Thoracic aorta (tissue), 2 donors: ENCODE data around the gene ARHGAP25. TPM values are rescaled to one million over a fixed set of nuclear protein-coding genes. Genes with fewer than 3 reads are reported as not detected.
A peak's percentile ranks its signal among the peaks of the same experiment; 100 is the strongest.

Experiments used
- ATAC-seq: fragments of 150-250 bp; one replicate; pipeline ENCODE4 v1.8.0; 2017; ENCODE audit warnings: low read depth; ENCODE audit not compliant: insufficient number of reproducible peaks, low FRiP score
- DNase-seq: peaks from one replicate; pipeline ENCODE4 v3.0.0-alpha.2; 2020; ENCODE audit warnings: low spot score
- H3K27ac ChIP-seq, 2 donors: fragments of 200-600 bp; sonication (generic); 1 replicate in 1 of 2; 2 replicates in 1 of 2; pipeline ENCODE4 v1.5.1; 2016; ENCODE audit warnings: mild to moderate bottlenecking in 2 of 2, moderate library complexity in 2 of 2
- H3K27me3 ChIP-seq: fragments of 200-600 bp; sonication (generic); replicated peaks from 2 replicates; pipeline ENCODE4 v1.6.0; 2016; ENCODE audit warnings: mild to moderate bottlenecking; ENCODE audit not compliant: insufficient read depth
- H3K36me3 ChIP-seq: fragments of 200-600 bp; sonication (generic); one replicate; pipeline ENCODE4 v1.5.1; 2016
- H3K4me1 ChIP-seq, 2 donors: fragments of 200-600 bp; sonication (generic); 1 replicate in 1 of 2; 2 replicates in 1 of 2; pipeline versions ENCODE4 v1.5.1 to v1.6.0; 2016; ENCODE audit warnings: low read depth in 2 of 2, mild to moderate bottlenecking in 1 of 2; ENCODE audit not compliant: control insufficient read depth in 1 of 2
- H3K4me3 ChIP-seq: fragments of 200-600 bp; sonication (generic); 2 replicates; pipeline ENCODE4 v1.5.1; 2016; ENCODE audit warnings: mild to moderate bottlenecking
- H3K9me3 ChIP-seq: fragments of 200-600 bp; sonication (generic); 2 replicates; pipeline ENCODE4 v1.5.1; 2016
- total RNA-seq, 2 donors: library from RNA; depleted of rRNA; stranded (reverse); fragments of >200 nt; gene quantifications; one replicate each; pipeline versions ENCODE4 v1.1.0 to v1.2.3, GENCODE V29; 2016
- TF ChIP-seq, protein P1 (sequence below): fragments of 200-600 bp; sonication (generic); IDR thresholded peaks from one replicate; pipeline ENCODE4 v1.5.1; 2019; ENCODE audit warnings: antibody characterized with exemption

The ARHGAP25 gene
- total RNA-seq, 2 donors from 2014 or later: 10.8 to 14.5 TPM

DNA sequence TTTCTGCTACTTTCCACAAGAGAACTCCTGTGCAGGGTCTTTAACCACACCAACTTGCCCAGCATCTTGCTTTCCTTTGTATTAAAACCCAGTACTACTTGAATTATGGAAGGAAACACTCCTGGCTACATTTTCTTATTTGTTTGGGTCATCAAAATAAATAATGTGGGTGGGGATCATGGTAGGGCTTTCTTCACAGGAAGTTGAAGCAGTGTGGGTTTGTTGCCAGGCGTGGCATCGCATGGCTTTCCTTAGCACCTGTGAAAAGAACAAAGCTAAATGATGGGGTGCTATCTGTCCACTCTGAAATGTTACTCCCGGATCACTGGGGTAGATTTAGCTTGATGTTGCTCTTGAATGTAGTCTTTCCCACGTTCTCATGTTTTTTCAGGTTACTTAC lies 18.7 kb downstream of the ARHGAP25 start:
- ATAC-seq (no peak), DNase-seq (no peak)
- TF ChIP-seq, protein P1, sequence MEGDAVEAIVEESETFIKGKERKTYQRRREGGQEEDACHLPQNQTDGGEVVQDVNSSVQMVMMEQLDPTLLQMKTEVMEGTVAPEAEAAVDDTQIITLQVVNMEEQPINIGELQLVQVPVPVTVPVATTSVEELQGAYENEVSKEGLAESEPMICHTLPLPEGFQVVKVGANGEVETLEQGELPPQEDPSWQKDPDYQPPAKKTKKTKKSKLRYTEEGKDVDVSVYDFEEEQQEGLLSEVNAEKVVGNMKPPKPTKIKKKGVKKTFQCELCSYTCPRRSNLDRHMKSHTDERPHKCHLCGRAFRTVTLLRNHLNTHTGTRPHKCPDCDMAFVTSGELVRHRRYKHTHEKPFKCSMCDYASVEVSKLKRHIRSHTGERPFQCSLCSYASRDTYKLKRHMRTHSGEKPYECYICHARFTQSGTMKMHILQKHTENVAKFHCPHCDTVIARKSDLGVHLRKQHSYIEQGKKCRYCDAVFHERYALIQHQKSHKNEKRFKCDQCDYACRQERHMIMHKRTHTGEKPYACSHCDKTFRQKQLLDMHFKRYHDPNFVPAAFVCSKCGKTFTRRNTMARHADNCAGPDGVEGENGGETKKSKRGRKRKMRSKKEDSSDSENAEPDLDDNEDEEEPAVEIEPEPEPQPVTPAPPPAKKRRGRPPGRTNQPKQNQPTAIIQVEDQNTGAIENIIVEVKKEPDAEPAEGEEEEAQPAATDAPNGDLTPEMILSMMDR: no peak
- Histone ChIP-seq H3K9me3 (peaks cover 3% of the 10 kb centered on the region), H3K4me1 (peaks cover 0 to 11% of the 10 kb centered on the region in 2 donors), H3K27ac (no peak overlapping the region), H3K27me3 (no peaks in the 10 kb centered on the region), H3K4me3 (no peak overlapping the region), H3K36me3 (no peaks in the 10 kb centered on the region)

DNA sequence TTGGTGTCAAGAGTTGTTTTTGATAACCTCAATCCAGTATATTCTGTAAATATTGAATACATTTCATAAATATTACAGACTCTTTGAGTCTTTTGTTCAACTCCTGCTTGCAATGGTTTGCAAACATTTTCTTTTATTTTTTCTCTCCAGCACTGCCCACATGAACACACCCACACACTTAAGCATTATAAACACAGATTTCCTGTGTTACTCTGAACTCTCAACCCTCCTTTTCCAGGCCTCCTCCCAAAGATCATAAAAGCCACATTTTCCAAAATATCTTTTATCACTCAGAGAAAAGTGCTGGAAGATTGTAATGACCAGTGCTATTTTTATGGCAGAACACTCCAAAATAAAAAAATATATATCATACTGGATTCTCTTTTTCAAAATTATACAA lies 20.5 kb downstream of the ARHGAP25 start:
- Histone ChIP-seq H3K27ac (no peak overlapping the region), H3K27me3 (no peaks in the 10 kb centered on the region), H3K36me3 (no peaks in the 10 kb centered on the region), H3K9me3 (peaks cover 3% of the 10 kb centered on the region), H3K4me3 (no peak overlapping the region), H3K4me1 (peaks cover 0 to 11% of the 10 kb centered on the region in 2 donors)
- TF ChIP-seq, protein P1: no peak
- no peak for ATAC-seq
- DNase-seq: no peak

DNA sequence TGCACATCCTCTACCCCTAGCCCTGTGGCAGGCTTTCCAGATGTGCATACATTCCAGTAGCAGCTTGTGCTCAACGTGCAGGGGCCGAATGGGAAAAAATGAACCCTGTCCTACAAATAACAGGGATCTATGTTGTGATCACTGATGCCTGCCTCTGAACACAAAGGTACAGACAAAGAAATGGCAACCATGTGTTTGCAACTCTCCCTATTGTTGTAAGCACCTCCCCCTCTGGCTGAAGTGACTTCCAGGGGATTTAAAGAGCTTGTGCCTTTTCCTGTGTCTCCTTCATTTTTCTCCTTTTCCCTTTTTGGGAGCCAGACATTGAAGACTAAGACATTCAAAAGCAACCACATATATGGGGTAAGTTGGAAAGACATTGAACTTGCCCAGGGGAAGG lies 21.6 kb downstream of the ARHGAP25 start:
- H3K9me3 ChIP-seq: peaks cover 3% of the 10 kb centered on the region
- TF ChIP-seq, protein P1: no peak

DNA sequence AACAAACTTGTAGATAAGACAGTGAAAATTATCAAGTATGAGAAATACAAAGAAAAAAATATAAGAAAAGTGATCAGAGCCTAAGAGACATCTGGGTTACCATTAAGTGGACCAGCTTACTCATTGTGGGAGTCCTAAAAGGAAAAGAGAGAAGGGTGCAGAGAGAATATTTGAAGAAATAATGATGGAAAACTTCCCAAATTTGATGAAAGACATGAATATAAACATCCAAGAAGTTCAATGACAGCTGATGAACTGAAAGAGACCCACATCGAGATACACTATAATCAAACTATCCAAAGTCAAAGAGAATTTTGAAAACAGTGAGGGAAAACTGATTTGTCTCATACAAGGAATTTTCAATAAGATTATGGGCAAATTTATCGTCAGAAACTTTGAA lies 22.5 kb downstream of the ARHGAP25 start:
- Histone ChIP-seq H3K4me1 (peaks cover 0 to 11% of the 10 kb centered on the region in 2 donors), H3K27ac (no peak overlapping the region), H3K27me3 (no peaks in the 10 kb centered on the region), H3K36me3 (no peaks in the 10 kb centered on the region), H3K9me3 (peaks cover 3% of the 10 kb centered on the region), H3K4me3 (no peak overlapping the region)
- ATAC-seq (no peak), DNase-seq (no peak)
- TF ChIP-seq, protein P1: no peak

More for the DNA sequence above, 21.6 kb downstream of the ARHGAP25 start:
- H3K27me3 ChIP-seq: no peaks in the 10 kb centered on the region
- no peaks in the 10 kb centered on the region for H3K36me3 ChIP-seq
- no peak overlapping the region for H3K27ac ChIP-seq
- DNase-seq (no peak), ATAC-seq (no peak)
- H3K4me1 ChIP-seq: peaks cover 0 to 11% of the 10 kb centered on the region in 2 donors
- no peak overlapping the region for H3K4me3 ChIP-seq

DNA sequence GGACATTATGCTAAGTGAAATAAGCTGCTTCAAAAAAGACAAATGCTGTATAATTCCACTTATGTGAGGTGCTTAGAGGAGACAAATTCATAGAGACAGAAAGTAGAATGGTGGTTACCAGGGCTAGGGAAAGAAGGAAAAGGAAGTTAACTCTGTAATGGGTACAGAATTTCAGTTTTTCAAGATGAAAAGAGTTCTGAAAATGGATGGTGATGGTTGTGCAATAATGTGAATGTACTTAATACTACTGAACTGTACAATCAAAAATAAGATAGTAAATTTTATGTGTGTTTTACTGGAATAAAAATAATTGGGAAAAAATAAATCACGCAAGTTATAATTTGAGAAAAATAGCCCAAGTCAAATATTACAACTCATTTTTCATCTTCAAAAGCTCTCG lies 27.5 kb downstream of the ARHGAP25 start:
- H3K4me1 ChIP-seq: peaks cover 13 to 44% of the 10 kb centered on the region in 2 donors
- no peak for DNase-seq
- peak overlapping the region; percentile 4 to 21 for H3K27ac ChIP-seq
- H3K4me3 ChIP-seq: no peak overlapping the region
- peaks cover 3% of the 10 kb centered on the region for H3K9me3 ChIP-seq
- TF ChIP-seq, protein P1: no peak
- no peaks in the 10 kb centered on the region for H3K36me3 ChIP-seq
- ATAC-seq: no peak
- no peaks in the 10 kb centered on the region for H3K27me3 ChIP-seq
